Islet precursor cell (in vitro differentiated cells): ENCODE measurements around the gene GNAQ.
"Not testable (repeated sequence)": the region's sequence is repeated elsewhere in the genome, so short reads cannot be mapped to it uniquely, and the experiment has no call there.

Experiments used
- DNase-seq: peaks from one replicate; pipeline ENCODE4 v3.0.0-alpha.2; 2018

The GNAQ gene

DNA sequence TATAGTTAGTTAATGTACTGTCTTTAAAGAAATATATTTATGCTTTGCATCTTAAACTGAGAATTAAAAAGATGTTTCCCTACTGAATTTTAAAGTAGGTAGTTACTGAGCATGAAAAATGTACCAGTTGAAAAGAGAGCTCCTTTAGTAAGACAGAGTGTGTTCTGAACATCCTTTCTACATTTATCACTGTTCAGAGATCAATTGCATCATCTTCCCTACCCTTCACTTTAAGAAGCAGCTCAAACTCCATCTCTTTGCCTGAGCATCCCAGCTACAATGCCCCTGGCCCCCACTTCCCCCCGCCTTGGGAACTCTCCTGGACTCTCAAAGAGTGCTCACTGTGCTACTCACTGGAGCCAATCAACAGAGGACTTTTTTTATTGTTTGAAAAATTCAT is 164.7 kb downstream of the GNAQ start:
- DNase-seq: no peak

DNA sequence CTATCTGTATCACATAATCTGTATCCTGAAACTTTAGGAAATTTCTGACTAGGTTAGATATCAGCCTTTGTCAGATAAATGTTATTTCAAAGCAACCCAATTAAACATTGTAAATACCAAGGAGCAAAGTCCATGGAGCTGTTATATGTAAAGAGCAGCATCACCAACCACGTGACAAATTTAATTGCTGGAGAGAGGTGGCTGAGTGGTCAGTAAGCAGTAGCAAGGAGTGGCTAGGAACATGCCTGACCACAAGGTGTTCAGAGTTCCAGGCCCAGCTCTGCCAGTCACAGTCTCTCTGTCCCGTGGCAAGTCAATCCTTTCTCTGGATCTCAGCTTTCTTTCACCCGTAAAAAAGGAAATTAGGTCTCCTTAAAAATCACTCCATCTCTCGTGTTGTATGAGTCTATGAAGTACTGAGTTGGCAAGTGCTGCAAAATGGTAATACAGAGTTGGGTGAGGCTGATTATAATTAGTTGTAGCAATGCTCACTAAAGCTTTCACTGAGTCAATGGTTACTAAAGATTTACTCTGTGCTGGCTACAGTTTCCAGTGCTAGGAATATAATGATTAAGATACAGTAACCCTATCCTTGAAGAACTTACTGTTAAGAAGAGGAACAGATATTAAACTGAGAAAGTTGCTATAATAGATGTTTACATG is 166.1 kb downstream of the GNAQ start:
- DNase-seq: no peak

DNA sequence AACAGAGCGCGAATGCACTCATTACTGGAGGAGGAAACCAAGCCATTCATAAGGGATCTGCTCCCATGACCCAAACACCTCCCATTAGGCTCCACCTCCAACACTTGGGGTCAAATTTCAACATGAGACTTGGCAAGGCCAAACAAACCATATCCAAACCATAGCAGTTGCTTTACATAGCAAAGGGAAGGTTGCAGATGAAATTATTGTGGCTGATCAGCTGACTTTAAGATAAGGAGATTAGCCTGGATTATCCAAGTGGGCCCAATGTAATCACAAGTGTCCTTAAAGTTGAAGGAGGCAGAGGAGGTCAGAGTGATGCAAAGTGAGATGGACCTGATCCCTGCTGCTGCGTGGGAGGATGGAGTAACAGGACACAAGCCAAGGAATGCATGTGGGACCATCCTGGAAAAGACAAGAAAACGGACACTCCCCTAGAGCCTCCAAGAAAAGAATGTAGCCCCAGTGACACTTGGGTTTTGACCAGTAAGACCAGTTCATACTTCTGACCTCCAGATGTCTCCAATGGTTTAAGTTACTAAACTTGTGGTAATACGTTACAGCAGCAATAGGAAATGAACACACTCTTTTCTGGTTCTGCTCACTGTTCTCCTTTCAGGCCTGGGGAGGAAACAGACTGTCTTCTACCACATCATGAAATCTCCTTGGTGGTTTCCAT is 167.3 kb downstream of the GNAQ start:
- no peak for DNase-seq

DNA sequence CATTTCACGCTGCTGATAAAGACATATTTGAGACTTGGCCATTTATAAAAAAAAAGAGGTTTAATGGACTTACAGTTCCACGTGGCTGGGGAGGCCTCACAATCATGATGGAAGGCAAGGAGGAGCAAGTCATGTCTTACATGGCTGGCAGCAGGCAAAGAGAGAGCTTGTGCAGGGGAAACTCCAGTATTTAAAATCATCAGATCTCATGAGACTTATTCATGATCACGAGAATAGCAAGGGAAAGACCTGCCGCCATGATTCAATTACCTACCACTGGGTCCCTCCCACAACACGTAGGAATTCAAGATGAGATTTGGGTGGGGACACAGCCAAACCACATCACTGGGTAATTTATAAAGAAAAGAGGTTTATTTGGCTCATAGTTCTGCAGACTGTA is 168.0 kb downstream of the GNAQ start:
- not testable (repeated sequence) for DNase-seq

DNA sequence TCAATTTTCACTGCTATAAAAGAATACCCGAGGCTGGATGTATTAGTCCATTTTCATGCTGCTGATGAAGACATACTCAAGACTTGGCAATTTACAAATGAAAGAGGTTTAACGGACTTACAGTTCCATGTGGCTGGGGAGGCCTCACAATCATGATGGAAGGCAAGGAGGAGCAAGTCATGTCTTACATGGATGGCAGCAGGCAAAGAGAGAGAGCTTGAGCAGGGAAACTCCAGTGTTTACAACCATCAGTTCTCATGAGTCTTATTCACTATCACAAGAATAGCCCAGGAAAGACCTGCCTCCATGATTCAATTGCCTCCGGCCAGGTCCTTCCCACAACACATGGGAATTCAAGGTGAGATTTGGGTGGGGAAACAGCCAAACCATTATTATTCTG is 170.7 kb downstream of the GNAQ start:
- DNase-seq: not testable (repeated sequence)

DNA sequence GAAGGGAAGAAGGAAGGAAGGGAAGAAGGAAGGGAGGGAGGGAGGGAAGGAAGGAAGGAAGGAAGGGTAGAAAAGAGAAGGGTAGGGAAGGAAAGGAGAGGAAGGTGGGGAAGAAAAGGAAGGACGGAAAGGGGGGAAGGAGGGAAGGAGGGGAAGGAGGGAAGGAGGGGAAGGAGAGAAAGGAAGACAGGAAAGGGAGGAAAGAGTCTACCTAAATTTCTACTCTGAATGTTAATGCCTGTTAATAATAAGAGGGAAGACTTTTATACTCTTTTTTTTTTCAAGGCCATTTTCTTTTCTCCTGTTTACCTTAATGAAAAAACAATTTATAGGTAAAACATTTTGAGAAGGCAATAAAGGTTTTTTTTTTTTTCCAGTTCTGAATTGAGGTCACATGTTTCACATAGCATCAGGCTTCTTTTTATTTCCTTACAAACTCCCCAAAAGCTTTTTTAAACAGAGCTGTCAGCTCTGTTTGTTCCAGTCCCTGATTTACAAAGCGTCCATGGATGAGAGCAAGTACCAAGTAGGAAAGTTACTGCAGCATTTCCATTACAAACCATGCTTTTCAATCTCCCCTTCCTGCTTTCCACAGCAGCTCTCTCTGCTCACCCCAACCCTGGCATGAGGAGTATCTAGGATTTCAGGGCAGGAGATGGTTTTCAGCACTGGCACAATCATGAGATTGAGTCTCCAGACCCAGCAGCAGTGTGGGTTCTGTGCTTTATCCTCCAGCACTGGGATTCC is 173.9 kb downstream of the GNAQ start:
- DNase-seq: no peak

DNA sequence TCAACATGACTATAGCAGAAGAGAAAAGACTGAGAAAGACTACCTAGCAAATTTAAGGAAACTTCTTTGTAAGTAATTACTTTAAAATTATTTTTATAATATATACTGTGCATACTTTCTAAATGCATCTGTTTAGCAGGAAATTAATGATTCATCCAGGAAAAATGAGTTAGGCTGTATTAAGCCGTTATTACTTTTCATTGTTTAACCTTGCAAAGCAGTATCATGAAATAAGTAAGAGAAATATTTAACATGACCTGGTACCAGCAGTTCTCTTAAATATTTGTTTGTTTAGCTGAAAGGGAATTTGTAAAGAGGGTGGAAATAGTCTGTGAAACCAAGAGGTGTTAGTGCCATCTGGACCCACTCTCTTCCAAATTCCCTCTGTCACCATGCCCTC is 175.0 kb downstream of the GNAQ start:
- DNase-seq: no peak

DNA sequence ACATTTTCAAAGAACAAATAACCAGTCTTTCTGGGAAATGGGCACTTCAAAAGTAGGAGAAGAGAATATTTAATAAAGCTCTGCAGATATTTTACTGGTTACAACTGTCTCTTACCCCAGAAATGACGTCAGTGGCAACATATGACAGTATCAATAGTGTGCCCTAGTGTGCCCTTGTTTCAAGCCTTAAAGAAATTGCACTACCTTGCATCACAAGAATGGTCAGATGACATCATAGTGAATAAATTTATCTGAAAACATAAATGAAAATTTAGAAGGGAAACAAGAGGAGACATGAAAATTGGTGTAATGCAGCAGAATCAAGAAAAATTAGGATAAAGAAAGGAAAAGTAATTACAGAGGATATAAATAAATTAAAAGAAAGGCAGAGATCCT is 176.7 kb downstream of the GNAQ start:
- no peak for DNase-seq

DNA sequence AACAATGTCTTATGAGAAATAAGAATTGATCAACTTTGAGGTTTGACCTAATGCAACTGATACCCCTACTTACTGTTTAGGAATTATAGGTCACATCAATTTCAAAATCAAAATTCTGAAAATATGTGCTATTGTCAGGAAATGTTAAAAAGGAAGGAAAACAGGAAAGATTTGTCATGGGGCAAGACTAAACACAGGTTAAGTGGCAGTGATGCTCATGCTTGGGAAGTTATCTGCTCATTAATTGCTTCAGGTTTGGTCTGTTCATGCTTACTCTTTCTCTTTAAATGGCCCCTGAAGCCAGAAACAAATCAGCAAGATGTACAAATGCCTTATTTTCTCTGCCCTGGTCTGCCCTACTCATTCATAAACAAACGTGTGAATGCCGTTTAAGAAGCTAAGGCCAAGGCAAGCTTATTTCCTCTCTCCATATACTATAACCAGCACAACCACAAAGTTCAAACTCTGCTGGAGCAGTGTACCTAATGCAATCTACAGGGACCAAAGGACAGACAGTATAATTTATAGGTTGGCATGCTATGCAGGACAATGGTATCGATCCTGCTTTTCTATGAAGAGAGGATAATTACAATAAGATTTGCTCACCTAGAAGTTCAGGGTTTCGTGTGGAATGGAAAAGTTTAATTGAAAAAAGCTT is 177.2 kb downstream of the GNAQ start:
- no peak for DNase-seq

DNA sequence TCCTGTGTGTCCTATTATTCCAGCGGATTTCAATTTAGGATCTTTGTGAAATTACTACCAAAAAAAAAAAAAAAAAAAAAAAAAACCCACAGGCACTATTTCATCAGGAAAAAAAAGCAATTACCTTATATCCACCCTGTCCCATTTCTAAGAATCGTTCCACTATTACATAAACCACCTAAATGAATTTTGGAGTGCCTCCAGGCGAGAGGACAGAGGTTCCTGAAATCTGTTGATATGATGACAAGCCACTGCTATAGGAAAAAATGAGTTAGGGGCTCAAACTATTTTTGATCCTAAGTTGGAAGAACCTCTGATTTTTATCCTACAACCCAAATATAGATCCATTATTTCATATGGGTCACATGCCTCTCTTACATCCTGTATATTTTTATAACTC is 177.9 kb downstream of the GNAQ start:
- DNase-seq: no peak

DNA sequence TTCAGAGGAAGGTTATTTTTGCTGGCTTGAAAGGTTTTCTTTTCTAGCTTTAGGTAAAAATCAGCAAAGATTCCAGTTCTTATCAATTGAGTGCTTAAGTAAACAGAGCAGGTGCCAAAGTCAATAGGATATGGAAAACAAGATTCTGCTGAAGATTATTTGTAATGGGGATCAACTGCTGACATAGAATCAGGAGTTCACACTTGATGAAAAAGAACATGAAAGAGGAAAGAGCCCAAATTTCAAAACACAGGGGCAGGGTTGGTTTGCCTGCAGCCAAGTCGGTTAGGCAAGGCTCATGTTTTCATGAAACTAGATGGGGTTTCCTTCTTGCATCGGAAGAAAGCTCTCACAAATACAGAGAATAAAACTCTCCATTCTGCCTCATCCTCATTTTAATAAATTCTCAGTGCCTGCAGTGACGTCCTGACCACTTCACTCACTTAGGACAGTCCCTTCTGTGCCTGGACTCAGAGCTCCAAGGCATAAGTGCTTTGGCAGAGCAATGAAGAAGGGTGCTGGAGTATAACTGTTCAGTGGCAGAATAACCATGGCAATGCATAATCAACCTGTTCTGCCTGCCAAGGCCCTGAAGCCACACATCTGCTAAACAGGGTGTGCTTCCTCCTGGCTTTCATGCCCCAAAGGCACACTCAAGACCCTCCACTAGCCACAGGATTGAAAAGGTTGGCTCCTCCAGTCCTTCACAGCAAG is 179.6 kb downstream of the GNAQ start:
- DNase-seq: no peak

DNA sequence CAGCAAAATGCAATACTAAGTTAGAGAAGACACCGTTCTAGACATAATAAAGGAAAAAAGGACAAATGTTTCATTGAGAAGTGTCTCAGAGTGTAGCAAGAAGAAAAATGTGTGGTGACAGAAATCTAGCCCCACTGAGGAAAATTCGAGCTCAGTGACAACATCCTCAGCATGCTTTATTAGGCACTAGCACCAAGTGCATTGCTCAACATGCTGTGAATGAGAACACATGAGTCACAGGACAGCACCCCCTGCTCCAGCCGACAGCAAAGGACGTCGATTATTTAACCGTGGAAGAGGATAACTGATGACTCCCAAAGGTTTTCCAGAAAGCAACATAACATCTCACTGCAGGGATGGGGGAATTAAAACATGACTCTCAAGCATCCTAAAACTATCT is 182.7 kb downstream of the GNAQ start:
- DNase-seq: no peak

DNA sequence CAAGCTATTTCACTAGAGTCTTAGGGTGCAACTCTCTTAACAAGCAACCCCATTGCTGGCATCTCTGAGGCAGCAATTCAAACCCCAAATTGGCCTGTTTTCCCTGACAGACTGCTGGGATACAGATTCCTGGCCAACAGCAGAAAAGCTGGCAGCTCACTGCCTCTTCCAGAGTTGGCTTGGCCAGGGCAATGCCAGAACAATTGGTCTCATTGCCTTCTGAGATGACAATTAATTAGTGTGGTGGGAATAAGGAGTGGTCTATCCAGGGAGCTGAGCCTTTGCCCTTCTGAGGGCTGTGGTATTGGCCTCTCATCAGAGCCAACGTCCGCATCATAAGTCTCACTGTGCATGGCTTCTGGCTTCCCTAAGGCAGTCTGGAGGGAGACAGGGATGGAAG is 183.2 kb downstream of the GNAQ start:
- no peak for DNase-seq

DNA sequence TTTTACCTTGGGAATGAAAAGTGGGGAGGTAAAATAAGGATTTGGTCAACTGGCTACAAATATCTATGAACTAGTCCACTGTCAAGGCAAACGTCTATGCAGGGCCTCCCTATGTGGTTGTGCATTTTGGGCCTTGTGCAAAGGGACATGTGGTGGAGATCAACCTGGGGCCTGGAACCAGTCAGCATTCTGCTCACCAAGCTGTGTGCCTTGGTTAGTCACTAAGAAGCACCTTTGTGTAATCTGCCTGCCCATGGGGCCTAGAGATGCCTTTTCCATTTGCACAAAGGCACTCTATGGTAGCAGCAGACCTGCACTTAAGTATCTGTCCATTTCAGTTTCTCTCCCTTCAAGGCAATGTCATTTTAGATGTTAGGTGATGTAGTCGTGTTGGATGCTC is 184.0 kb downstream of the GNAQ start:
- no peak for DNase-seq

DNA sequence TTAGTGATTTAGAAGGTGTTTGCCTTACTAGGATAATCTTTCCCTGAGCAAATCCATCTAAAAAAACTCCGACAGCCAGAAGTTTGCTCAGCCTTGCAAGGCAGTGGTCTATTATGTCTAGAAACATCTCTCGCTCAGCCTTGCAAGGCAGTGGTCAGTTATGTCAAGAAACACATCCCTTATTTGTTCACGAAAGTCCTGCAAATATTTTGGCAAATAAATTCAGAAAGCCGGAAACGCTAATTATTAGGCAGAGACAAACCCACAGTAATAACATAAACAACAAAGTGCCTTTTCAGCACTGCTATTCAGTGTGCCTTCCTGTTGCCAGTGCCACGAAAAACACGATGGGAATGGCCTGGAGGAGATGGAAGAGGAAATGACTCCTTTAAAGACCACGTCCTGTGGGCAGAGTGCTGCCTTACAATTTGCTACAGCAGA is 184.5 kb downstream of the GNAQ start:
- no peak for DNase-seq

DNA sequence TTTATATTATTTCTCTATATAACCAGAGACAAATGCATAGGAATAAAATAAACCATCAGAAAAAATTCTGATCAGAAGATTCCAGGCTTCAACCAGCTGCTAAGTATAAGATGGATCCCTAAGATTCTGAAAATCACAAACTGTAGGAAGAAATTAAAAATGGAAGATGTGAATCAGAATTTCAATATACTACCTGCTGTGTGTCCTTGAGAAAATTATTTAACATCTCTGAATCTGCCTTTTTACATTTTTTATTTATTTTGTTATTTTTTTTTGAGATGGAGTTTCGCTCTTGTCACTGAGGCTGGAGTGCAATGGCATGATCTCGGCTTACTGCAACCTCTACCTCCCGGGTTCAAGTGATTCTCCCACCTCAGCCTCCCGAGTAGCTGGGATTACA is 187.2 kb downstream of the GNAQ start:
- DNase-seq: no peak

DNA sequence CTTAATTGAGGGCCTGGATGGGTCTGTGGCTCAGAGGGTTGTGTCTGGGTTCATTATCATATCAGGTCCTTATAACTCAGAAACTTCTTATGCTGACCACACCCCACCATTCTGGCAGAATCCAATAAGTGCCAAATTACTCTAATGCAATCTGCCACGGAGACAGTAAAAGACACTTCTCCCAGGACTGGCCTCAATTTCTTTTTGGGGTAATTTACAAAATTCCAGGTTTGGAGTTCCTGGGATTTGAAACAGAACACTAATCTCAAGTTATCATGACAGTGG is 187.8 kb downstream of the GNAQ start:
- DNase-seq: no peak

DNA sequence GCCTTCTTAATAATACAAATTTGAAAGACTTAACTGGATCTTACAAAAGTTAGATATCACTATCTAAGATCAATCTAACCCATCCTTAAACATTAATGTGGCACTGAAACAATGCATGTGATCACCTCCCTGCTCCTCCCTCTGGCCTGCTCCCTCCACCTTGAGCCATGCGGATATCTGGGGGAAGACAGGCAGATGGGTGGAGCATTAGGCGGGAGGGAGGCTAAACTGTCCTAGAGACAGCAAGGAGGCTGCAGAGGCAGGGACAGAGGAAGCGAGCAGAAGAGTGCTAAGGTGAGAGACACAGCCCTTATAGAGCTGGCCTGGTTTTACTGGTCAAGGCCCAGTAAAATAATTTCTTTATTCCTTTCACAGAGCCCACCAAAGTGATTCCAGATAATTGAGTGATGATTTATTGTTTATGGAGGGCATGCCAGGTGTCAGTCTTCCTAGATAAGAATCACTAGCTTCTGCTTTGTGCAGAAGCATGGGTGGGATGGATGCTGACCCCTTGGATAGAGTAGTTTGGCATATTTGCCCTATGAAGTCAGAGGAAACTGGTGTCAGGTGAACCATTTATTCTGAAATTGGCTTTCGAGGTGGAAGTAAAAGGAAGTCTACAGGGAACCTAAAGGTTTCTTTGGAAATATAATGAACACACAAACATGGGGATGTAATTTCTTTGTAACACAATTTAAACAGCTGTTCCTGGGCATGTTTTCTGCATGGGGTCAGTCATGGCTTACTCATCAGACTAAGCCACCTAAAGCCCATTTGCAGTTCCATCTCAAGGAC is 188.3 kb downstream of the GNAQ start:
- no peak for DNase-seq

DNA sequence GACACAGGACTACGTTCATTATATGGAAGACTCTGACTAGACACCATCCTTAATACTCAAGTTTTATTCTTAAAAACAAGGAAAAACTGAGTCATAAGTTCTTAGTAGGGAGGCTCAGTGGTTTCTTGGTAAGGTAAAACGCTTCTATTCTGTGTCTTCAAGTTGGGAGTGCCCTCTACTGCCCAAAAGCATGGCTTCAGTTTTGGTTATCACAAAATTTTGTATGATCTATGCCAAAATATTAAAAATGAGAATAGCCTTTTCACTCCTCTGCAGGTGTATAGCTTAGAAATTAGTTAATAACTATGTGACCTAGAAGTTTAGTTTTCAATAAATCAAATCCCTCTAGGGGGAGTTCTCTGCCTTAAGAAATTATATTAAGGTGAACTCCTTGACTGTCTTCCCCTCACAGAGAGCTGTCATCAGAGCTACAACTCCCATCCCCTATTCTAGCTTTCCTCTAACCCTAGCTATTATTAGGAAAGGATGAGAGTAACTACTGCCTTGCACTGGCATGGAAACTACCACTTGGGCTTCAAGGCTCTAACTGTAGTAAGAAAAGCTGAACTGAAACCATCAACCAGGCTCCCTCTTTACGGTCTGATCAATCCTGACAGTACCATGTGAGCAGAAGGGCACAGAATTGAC is 189.7 kb downstream of the GNAQ start:
- no peak for DNase-seq

DNA sequence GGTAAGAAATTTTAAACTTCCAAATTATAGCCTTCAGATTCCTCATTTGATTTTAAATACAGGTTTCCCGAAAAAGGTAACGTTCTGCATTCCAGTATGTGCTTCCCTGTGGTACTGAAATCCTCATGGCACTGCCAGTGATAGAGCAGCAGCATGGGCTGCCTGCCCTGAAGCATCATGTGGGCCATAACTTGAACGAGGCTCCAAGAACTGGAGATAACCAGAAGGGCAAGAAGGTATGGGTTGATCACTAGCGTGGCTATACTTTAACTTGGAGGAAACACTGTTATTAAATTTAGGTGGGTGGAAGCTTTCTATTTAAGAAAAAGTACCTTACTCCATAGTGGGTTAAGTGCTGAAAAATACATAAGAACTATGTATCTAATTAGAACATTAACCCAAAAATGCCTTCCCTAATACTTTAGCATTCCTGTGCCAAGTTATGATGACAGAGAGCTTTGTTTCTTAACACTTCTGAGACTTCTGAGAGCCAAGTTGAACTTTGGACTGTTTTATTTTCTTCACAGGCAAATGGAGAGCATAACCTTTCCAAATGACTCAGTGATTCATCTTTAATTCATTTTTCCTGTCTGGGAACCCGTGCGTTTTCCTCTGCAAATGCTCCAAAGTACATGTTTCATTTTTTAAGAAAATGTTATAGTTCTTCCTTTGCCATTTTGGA is 192.0 kb downstream of the GNAQ start:
- no peak for DNase-seq

DNA sequence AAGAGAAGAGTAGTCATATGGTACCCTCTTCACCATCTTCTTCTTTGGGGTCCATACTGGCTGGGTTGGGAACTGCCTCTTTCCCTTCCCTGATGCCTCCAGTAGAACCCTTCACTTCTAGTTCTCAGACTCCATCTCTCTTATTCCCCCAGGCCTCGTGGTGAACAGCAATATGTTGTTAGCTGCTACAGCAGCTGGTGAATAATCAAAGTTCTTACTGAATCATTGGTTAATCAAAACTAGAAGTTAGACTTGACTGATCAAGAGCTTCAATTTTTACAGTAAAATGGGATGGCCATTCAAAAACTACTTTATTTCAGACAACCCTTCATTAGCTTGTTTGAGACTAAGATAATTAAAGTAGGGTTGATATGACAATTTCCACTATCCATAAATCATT is 192.6 kb downstream of the GNAQ start:
- no peak for DNase-seq
